GM19328 (cell line): ENCODE measurements around the gene PTPRG.
"Not testable (repeated sequence)": the region's sequence is repeated elsewhere in the genome, so short reads cannot be mapped to it uniquely, and the experiment has no call there.

ENCODE experiments used
- ATAC-seq: cut with Tn5 transposase; IDR thresholded peaks from one replicate; pipeline ENCODE4 v1.9.1; 2021; ENCODE audit warnings: mild to moderate bottlenecking, moderate library complexity; ENCODE audit not compliant: unreplicated experiment

The PTPRG gene

DNA sequence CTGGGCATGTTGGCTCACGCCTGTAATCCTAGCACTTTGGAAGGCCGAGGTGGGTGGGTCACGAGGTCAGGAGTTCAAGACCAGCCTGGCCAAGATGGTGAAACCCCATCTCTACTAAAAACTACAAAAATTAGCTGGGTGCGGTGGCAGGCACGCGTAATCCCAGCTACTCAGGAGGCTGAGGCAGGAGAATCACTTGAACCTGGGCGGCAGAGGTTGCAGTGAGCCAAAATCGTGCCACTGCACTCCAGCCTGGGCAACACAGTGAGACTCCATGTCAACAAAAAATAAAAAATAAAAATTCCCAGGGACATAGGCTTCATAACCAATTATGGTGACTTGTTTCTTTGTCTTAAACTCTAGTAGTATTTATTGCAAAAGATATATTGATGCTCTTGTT lies 155.3 kb downstream of the PTPRG start:
- ATAC-seq = not testable (repeated sequence)

DNA sequence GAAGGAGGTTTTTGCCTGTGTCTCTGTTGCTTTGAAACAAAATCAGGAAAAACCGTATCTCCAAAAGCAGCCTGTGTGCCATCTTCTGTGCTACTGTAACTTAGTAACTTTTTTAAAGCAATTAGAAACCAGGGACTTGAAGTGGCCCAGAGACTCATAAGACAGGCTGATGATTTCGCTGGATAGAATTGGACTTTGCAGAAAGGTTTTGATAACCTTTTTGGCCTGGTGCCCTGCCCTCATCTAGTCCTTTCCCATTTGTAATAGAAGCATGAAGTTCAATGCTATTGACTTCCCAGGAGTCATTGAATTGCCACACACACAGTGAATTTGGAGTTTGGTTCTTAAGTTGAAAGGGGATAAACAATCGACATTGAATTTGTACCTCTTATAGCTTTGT lies 157.2 kb downstream of the PTPRG start:
- ATAC-seq = no peak

DNA sequence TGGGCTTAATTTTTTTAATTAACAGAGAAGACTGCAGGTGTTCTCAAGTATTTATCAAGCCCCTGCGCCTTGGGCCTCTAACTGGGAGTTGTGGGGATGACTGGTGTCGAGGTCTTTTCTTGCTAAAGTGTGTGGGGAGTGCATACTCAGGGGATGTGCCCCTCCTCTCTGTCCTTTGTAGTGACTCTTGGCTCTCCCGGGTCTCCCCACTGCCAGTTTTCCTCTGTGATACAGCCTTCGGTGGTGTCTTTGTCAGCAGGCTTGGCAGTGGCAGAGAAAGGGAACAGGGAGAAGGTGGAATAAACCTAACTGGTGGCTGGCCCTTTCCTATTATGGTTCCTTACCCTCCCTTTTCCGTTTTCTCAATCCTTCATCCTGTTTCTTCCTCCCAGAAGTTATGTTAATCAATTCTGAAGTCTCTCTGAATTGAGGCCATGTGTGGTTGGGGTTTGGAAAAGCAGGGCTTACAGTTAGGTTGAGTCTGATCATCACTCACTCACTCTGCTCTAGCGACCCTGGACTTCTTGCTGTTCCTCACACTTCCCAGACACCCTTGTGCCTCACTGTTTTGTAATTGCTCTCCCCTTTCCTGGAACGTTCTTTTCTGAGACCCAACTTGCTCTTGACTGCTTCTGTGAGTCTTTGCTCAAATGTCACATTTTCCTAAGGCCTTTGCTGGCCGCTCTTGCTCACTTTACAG lies 158.1 kb downstream of the PTPRG start:
- no peak for ATAC-seq

DNA sequence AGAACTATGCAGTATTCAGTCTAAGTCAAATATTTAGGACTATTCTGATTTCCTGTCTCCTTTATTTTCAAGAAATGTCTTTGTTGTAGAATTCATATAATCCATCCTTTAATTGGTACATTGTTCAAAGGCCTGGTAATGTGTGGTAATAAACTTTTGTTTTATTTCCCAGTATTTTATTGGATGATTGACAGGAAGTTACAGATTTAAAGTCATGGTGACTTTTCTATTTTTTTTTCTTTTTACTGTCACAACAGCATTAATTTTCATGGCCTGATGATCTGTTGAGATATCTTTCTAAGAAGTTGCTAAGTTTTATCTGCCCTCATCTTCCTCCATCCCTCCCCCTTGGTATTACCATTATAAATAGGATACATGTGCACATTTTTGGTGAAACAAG lies 161.7 kb downstream of the PTPRG start:
- no peak for ATAC-seq

DNA sequence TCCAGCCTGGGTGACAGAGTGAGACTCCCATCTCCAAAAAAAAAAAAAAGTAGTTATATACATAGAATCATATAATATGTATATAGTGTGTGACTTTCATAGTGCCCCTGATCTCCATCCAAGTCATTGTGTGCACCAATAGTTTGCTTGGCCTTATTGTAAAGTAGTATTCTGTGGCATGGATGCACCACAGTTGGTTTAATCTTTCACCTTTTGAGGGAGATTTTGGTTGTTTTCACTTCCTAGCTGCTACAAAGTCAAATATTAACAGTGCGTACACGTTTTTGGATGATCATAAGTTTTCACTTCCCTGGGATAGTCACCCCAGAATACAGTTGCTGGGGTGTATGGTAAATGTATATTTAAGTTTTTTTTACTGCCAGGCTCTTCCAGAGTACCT lies 162.8 kb downstream of the PTPRG start:
- ATAC-seq = no peak

DNA sequence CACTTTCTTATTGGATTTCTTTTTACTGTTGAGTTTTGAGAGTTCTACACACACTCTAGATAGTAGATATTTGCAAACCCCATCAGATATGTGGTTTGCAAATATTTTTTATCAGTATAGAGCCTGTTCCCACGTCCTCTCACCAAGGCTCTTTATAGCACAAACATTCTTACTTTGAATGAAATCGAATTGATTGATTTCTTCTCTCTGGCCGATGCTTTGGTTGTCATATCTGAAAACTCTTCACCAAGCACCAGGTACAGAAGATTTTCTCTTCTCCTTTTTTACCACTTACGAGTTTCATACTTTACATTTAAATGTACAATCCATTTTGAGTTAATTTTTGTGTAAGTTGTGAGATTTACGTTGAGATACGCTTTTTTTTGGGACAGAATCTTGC lies 163.4 kb downstream of the PTPRG start:
- no peak for ATAC-seq

DNA sequence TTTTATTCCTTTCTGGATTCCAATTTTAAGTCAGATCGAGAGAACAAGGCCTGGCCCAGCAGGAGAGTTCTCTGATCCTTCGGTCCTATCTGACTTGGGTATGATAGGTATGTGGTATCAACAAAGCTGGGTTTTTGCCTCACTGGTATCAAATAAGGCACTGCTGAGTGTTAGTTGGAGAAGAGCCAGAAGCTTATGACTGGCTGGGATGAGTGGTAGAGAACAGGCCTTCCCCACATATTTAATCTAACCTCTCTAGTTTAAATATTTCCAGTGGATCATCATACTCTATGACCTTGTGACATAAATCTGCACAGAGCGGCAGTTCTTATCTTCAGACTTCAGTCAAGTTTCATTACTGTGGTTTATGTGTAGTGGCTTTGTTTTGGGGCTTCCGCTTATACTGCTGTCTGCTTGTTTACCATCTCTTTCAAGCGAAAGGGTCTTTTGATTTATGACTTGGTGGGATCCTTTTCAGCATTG lies 164.5 kb downstream of the PTPRG start:
- ATAC-seq = no peak

DNA sequence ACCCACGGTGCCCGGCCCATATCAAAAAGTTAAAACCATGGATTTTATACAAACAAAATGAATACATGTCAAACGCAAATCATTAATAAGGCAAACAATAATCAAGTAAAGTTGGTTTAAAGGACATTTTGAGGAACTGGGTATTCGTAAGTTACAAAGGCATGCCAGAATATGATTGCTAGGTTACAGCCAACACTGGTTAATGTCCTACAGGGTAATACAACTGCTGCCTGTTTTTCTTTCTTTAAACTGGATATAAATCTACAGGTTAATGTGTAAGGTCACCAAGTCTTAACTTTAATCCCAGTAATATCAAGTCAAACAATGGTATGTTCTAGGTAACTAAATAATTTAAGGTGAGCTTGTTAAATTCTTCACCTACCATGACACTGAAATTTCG lies 166.1 kb downstream of the PTPRG start:
- ATAC-seq = no peak

DNA sequence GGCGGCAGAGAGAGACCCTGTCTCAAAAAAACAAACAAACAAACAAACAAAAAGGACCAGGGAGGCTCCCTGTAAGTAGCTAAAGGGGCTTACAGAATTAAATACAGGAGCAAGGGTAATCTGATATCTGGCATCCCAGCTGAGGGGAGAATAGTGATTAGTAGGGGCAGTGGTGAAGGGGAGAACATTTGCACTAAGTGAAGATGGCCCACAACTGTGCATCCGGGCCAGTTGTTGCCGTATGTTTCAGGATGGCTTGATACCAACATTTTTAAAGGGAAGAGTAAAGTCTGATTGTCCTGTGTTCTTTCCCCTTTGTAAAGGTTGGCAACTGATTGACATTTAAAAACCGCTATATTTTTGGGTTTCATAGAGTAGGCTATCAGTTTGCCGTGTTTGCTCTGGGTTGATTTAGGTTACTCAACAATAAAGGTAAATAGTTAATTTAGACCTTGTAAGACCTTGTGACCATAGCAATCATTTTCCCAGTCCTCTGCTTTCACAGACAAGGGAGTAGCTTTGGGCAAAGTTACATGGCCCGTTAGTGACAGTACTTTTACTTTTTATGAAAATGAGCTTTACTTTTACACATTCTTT lies 167.8 kb downstream of the PTPRG start:
- ATAC-seq = no peak

DNA sequence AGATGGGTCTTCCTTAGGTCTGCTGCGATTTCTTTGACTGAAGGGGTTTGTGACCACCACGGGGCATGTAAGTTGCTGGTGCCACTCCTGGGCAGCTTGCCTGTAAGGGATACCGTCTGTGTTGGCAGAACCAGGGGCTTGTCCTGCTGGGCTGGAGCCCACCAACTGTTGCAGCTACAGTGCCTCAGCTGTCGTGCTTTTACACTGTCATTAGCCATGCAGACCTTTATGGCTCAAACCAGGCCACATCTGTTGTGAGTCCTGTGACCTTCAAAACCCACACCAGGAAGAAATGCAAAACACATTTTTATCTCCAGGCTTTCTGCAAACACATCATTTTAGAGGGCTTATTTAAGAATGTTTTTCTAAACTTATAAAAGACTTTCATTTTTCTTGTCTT lies 168.7 kb downstream of the PTPRG start:
- no peak for ATAC-seq

DNA sequence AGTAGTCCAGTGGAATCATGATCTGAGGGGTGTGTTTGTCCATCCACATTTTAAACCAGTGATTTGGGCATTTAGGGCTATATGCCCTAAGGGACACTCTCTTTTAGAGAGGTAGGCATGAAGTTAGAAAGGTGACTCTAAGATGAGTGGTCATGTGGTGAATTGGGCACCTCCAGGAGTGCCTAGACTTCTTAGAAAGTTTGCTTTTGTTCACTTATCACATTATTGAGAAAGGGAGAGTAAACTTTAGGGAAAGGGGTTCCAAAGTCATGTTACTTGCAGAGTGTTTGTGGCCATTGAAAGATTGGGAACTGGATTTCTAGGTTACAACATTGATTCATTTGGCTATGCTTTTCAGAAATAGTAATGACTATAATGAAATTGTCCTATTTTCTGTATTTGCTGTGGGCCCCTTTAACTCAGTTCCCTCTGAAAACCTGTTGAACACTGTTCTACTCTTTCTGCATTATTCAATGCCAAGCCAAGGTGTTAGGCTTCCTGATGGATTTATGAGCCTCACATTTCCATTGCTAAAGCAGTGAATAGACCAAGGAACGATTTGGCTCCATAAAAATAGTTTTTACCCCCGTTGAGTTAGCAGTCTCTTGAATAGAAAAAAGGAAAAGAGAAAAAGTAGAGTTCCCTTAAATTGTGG lies 169.3 kb downstream of the PTPRG start:
- no peak for ATAC-seq

DNA sequence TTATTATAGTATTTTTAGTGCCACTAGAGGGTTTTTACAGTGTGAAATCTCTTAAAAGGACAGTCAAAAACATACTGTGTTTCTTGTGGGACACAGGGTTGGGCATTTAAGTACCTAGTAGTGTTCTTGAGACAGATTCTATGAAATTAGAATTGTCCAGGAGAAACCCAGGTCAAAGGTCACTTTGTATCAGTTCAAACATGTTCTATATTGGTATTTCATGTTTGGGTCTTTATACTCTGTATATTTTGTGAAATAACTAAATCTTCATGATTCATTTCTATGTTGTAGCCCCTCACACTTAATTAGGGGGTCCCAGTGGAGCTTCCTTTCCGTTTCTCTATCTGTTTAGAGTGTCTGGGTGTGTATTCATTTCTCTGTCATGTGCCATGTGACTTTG lies 171.6 kb downstream of the PTPRG start:
- no peak for ATAC-seq

DNA sequence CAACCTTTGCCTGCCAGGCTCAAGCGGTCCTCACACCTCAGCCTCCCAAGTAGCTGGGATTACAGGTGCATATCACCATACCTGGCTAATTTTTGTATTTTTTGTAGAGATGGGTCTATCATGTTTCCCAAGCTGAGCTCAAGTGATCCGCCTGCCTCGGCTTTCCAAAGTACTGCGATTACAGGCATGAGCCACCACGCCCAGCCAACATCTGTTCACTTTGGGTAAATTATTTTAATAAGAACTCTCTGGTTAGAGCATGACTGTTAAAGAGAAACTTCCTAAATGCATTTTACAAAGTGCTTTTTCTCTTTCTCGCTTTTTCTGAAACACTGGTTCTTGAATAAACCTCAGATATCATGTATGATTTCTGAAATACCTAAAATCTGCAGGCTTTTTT lies 172.5 kb downstream of the PTPRG start:
- no peak for ATAC-seq

DNA sequence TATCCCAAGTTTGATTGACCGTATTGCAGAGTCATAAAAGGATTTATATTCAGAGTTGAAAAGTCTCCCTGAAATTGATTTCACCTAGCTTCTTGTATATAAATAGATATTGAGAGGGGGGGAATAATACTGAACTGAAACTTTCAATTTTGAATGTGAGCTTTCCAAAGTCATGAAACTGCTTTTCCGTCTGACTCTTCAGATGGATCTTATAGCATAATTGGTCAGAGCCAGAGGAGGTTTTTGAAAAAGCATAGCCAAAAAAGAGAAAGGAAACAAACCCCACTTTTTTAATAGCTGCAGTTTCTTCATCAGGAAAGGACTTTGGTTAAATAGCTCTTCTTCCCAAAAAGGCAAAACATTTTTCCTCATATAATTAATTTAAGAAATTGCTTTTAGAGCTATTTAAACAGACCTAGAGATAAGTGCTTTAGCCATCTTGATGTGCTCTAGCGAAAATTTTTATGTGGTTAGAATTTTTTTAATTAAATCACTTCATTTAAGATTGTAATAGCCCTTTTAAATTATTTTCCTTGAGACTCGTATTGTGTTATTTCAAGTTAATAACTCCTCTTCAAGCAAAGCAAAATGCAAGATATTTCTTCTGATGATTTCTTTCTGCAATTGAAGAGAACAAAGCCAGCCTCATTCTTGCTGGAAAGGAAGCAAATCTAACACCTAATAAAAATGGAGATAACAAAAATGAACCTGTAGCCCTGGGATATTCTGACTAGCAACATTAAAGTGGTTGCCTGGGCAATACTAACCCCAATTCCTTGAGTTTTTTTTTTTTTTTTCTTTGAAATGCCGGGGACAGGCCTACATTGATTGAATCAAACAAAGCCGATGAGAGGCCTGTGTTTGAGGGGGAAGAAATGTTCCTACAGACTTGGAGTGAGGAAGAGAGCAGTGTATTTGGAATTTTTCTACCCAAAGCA lies 173.6 kb downstream of the PTPRG start:
- ATAC-seq = no peak

DNA sequence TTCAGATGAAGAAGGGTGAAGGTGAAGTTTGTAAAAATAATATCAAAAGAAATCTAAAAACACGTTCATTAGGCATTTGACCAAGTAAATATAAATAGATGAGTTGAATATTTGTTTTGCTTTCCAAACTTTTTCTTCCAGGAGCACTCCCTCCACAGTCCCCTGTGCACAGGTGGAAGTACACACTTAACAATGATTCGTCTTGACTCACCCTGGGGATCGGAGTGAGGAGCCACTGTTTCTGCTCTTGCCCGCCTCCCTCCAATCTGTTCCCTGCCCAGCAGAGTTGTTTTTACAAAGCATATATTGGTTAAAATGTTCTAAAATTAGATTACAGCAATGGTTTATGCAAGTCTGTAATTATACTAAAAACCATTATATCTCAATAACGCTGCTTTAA lies 175.1 kb downstream of the PTPRG start:
- no peak for ATAC-seq

DNA sequence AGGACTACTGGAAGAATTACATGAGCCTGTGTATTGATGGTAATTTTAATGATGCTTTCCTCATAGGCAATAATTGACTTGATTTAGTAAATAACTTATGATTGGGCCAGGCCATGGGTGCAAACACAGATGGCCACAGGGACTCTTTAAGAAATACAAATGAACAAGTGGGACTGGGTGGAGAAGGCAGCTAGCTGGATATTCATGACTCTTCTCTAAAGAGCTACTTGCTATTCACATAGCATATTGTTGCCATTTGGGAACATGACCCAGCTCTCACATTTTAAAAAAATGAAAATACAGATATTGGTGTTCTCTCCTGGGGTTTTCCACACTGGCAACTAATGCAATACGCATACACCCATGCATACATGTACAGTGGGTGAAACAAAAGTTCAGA lies 178.3 kb downstream of the PTPRG start:
- no peak for ATAC-seq

DNA sequence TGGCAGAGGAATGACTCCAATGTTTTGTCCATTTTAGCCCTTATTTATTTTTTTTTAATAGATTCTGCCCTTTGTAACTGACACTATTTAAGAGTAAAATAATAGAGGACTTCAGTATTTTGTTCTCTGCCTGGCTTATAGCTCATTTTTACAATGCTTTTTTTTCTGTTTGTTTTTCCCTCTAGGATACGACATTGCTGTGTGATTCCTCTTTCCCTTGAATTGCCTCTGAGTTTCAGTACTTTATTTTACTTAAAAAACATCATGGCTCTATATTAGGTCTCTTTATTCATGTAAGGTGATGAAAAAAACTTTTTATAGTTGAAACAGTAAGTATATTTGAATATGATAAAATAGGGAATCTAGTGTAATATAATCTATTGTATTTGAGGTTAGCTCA lies 179.1 kb downstream of the PTPRG start:
- no peak for ATAC-seq

DNA sequence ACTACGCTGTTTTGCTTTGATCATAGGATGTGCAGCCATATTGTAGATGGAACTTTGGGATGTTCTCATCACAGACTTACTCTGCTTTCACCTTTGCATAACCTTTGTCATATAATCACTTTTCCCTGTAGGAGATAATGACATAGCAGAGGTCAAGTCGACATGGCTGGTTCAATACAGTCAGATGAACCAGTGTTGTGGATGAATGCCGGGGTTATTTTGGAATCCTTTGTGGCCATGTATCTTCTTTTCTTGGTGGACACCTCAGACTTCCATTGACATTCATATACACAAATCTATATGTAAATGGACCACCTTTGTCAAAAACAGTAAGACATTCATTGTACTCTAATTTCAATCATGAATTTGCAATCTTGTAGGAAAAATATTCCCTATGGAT lies 180.2 kb downstream of the PTPRG start:
- no peak for ATAC-seq

DNA sequence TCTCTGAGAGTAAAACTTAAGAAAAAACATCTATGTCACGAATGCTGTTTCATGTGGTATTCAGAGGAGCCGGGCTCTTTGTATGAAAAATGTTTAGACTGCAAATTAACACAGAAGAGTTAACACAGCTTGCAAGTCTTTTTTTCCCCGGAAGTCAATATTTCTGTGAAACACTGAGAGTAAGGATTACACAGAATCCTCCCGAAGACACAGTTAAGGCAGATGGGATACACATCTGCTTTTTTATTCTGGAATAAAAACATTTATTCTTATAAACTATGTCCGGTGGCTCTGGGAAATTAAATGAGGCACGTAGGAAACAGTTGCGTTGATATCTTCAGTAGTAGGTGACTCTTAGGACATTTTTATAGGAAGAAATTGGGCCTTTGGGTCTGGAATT lies 180.6 kb downstream of the PTPRG start:
- no peak for ATAC-seq

DNA sequence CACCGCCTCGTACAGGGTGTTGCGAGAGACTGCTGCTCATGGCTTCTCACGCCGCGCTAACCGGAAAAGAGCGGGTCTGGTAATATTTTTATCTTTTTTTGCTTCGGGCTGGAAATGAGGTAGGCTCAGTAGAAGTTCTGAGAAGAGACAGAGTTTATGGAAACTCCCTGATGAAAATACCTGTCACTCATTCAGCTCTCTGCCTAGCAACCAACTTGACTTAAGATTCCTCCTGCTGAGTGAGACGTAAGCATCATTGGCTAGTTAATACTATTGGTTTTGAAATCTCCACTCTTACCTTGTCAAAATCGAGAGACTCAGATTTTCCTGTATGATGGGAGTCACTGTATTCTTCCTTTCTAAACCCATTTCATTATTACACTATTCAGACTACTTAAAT lies 181.7 kb downstream of the PTPRG start:
- no peak for ATAC-seq

DNA sequence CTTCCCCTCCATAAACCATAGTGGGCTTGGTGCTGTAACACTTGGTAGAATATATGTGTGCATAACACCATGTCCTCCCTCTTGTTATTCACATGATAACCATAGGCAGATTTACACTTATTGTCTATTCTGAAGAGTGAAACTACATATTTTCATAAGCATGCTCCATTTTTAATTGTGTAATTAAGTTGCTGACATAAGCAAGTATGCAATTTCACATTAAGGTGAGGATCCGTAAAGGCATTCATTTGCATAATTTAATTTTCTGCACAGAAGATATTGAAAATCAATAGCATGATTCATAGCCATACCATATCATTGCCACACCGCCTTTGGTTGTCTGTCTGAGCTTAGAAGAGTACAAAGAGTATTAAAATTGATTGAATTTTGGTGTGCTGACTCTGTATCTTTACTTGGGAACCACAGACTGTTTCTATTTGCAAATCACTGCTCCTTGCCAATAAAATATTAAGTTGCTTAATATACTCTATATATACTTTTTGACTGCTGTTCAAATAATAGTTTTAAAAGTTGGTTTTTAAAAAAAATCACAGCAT lies 182.4 kb downstream of the PTPRG start:
- no peak for ATAC-seq
